HPDE6-E6E7 (cell line): Measurements from ENCODE around the gene CHPF.

Experiments
- DNase-seq: peaks from one replicate; pipeline ENCODE4 v3.0.0; 2011; ENCODE audit warnings: missing footprints; ENCODE audit errors: extremely low spot score

The CHPF gene

DNA sequence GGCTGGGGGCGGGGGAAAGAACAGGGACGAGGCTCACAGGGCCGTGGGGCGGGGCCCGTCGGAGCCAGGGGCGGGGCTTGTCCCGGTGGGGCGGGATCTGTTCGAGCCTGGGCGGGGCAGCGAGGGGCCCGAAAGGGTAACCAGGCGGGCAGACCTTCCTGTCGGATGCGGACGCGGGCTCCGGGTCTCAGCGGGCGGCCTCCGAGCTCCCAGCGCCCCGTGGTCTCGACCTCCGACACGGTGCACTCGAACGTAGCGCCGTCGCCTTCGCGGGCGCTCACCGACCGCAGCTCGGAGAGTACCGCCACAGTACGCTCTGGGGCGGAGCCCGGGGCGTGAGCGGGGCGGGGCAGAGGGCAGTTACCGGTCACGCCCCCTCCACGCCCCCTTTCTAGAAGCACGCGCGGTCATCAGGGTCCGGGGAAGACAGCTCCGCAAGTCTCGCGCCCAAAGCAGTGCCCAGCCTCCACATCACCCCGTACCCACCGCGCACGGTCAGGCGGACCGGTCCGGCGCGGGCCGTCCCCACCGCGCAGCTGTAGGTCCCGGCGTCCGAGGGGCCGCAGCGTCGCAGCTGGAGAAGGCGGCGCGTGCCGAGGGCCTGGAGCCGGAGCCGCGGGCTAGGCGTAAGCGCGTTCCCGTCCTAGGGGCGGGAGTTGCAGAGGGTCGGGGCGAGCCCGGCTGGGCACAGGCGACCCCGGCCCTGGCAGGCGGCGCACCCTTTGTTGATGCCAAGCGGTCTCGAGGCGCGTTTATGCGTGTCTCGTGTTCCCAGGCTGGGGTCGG, 9.0 kb upstream of the CHPF start:
- peak; percentile 87 for DNase-seq

- no peak for DNase-seq
Measured at GRCh38 chr2:219551441-219552381, 8.1 kb upstream of the CHPF start.

DNA sequence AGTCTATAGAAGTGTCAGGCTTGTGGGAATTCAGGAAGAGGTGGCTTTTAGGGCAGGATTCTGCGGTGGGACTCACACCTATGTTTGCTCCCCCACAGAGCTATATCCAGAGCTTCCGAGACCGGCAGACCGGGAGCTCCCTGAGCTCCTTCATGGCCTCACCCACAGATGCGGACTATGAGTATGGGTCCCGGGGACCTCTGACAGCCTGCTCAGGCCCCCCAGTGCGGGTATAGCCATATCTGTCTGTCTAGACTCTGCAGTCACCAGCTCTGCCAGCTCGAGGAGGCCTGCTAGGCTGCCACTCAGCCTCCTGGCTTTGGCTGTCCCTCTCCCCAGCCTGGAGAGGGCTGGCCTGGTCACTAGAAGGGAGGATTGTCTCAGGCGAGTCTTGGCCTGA, 6.0 kb upstream of the CHPF start:
- DNase-seq = no peak

GRCh38 chr2:219548990-219549389, 5.4 kb upstream of the CHPF start:
- DNase-seq = no peak

DNA sequence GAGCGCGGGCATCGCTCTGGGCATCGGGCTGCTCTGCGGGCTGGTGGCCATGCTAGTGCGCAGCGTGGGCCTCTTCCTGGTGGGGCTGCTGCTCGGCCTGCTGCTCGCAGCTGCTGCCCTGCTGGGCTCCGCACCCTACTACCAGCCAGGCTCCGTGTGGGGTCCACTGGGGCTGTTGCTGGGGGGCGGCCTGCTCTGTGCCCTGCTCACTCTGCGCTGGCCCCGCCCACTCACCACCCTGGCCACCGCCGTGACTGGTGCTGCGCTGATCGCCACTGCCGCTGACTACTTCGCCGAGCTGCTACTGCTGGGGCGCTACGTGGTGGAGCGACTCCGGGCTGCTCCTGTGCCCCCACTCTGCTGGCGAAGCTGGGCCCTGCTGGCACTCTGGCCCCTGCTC, 4.0 kb upstream of the CHPF start:
- no peak for DNase-seq

- no peak for DNase-seq
Measured at GRCh38 chr2:219545943-219546352, 2.3 kb upstream of the CHPF start.

- no peak for DNase-seq
Measured at GRCh38 chr2:219545295-219545942, 1.8 kb upstream of the CHPF start.

DNA sequence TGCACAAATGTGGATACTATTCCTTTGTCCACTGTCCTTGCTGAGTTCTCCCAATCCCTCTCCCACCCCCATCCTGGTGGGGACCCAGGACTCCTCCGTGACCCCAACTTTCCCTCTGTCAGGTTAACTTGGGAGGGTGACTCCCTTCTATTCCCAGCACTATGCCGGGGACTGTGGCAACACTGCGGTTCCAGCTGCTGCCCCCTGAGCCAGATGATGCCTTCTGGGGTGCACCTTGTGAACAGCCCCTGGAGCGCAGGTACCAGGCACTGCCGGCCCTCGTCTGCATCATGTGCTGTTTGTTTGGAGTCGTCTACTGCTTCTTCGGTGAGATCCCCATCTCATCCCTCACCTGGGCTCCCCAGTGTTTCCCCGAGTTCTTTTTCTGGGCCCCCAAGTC, 958 bp upstream of the CHPF start:
- no peak for DNase-seq

GRCh38 chr2:219542931-219543595, 546 bp downstream of the CHPF start:
- DNase-seq = peak; percentile 53

GRCh38 chr2:219541611-219542180, 1.9 kb downstream of the CHPF start:
- DNase-seq = peak; percentile 85

DNA sequence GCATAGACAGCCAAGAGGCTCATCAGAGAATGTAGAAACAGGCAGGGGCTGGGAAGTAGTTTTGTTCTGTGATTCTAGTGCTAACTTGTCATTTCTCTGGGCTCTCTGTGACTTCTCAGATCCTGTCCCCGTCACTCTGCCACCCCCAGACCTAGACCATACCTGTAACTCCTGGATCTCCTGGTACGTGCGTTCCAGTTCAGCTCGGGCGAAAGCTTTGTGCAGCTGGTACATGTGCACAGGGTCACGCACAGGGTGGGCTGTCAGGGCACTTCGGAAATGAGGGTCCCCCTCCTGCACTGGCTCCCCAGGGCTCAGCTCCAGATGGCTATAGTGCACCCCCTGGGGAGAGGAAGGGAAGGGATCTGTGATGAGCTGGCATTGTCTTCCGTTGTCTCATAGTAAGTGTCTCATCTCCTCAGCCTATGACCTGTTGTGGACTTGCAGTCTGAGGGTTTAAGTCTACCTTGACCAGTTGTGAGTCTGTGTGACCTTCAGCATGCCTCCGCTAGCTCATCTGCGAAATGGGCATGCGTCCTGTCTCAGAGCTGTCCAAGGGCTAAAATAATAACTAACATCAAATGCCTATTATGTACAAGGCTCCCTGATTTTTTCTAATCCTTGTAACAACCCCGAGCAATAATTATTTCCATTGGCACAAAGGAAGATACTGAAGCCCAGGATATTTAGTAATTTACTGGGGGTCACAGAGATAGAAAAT, 2.7 kb downstream of the CHPF start:
- no peak for DNase-seq

DNA sequence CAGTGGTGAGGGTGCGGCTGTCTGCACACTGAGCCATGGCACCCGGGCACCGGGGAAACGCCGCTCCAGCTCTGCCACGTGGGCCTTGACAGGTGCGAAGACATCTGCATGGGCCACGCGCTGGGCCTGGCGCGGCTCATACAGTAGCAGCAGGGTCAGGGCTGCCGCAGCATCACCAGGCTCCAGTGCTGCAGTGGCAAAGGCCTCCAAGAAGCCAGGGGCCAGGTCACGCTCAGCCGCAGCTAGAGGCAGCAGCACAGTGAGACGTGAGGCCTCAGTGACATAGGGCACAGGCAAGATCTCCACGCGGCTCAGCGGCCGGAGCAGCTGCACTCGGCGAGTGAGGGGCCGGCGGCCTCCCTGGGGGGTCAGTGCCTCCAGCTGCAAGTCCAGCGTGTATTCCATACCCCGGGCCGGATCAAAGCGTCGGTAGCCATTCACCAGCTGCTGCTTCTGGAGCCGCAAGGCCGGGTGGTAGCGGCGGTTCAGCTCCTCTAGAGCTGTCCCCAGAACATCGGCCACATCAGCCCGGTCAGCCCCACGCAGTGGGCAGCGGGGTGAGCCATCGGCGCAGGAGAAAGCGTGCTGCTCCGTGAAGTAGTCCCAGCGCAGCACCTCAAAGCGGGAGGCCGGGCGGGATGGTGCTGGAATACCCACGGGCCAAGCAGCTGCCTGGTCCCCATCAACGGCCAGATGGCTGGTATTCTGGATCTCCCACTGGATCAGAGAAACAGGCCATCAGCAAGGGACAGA, 3.5 kb downstream of the CHPF start:
- DNase-seq = no peak

- DNase-seq = no peak
Measured at GRCh38 chr2:219538956-219539788, 4.4 kb downstream of the CHPF start.

DNA sequence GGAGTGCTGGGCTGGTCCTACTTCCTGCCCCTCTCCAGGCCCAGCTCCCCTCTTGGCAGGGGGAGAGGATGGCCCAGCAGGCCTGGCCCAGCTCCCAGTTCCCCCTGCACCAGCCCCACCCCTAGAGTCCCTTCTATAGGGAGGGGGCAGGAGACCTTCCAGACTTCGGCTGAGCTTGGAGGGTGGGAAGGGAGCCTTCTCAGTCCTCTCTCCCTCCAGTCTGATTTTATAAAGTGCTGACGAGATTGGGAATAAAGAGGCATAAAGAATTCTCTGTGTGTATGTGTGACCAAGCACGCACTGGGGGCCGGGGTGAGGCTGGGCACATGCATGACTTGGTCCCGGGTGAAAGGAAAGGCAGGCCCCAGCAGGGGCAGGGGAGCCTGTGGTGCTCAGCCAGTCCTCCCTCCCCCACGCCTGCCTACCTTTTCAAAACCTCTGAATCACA, 5.1 kb downstream of the CHPF start:
- no peak for DNase-seq

DNA sequence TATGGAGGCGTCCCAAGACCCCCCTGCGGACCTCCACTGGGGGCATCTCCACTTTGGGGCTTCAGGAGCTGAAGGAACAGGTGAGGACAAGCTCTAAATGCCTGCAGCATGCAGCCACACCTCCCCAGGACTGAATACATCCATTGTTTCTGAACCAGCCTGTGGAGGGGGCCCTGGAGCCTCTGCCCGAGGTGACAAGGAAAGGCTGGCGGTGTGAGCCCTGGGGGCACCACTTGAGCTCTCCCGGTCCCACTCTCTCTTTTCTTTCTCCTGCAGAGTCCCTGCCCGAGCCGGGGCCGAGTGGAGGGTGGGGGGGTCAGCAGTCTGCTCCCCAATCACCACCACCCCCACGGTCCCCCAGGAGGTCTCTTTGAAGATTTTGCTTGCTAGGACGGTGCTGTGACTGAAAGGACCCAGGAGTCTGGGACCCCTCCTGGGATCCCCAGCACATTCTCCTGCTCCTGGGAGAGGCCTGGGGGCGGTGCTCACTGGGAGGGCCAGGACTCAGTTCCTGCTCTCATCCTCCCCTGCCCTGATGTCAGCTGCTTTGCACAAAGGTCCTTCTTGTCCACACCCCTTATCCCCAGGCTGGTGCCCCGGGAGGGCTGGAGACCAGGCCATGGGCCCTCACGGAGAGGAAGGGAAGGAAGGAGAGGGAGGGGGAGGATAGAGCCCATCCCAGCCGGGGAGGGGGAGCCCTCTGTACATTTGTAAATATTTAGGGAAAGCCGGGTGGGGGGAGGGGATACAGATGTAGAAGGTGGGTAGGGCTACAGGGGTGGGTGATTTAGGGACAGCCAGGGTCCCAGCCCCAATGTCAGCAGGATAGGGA, 5.7 kb downstream of the CHPF start:
- DNase-seq = no peak

DNA sequence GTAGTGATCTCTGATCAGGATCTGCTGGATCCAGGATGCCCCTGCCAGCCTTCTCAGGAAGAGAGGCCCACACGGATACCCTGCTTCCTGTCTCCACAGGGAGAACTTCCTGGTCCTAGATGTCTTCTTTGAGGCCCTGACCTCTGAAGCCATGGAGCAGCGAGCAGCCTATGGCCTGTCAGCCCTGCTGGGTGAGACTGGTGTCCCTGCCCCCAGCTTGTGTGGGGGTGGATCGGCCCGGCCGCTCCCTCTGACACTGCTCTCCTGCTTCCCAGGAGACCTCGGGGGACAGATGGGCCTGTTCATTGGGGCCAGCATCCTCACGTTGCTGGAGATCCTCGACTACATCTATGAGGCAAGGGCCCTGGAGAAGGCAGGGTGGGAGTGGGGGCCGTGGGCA, 6.6 kb downstream of the CHPF start:
- DNase-seq = no peak

GRCh38 chr2:219536425-219536824, 7.2 kb downstream of the CHPF start:
- DNase-seq = no peak
